Activated naive CD4-positive, alpha-beta T cell treated with anti-CD3 and anti-CD28 coated beads, Interleukin-2, amount 50 U/mL, for 72 hours (primary cell): Measurements from ENCODE around the gene PRH1. TPM values are rescaled to one million over a fixed set of nuclear protein-coding genes. Genes with fewer than 3 reads are reported as not detected.

ENCODE experiments used
- ATAC-seq, 2 donors: fragments of 150-1000 bp; cut with Tn5 transposase; 2 replicates each; pipeline ENCODE4 v1.10.0; 2021; ENCODE audit warnings: mild to moderate bottlenecking in 2 of 2, moderate library complexity in 2 of 2
- DNase-seq, 2 donors: peaks; one replicate each; pipeline ENCODE4 v3.0.0; 2021 to 2022; ENCODE audit warnings: low spot score in 2 of 2
- H3K27ac Mint-ChIP-seq, 2 donors: one replicate each; pipeline ENCODE4 v1.8.0; 2022; ENCODE audit warnings: mild to moderate bottlenecking in 2 of 2, mixed read lengths in 2 of 2
- H3K36me3 Mint-ChIP-seq, 2 donors: one replicate each; pipeline ENCODE4 v1.8.0; 2022; ENCODE audit warnings: mixed read lengths in 2 of 2
- H3K9me3 Mint-ChIP-seq, 2 donors: one replicate each; pipeline ENCODE4 v1.8.0; 2022; ENCODE audit warnings: mixed read lengths in 2 of 2
- total RNA-seq, 2 donors: library from RNA; stranded (reverse); gene quantifications; one replicate each; pipeline ENCODE4 v1.2.3, GENCODE V29; 2022

Gene PRH1
- total RNA-seq, 2 donors from 2014 or later, result 7.8 to 25.1 TPM

DNA sequence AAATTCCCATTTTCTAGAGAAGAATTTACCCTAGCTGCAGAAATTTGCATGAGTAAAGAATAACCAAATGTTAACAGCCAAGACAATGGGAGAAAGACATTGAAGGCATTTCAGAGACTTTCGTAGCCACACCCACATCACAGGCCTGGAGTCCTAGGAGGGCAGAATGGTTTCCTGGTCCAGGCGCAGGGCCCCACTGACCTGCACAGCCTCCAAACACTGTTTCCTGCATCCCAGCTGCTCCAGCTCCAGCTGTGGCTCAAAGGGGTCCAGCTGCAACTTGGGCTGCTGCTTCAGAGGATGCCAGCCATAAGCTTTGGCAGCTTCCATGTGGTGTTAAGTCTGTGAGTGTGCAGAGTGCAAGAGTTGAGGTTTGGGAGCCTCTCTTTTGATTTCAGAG, 28.2 kb downstream of the PRH1 start:
- H3K36me3 Mint-ChIP-seq, result peaks cover 37 to 53% of the 10 kb centered on the region in 2 donors

DNA sequence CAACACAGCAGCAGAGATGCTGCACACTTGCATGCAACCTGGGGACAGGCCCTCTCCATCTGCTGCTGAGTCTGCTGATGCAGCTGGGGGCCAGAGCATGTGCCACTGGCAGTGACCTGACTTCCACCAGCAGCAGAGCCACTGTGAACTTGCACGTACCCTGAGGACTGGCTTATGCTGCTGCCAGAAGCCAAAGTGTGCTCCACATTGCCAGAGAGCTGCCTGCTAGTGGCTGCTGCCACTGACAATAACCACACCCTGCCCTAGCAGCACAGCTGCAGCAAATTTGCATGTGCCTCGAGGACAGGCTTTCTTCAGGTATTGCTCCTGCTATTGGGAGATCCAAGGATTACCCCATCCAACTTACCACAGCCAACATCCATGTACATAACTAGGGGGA, 30.3 kb downstream of the PRH1 start:
- H3K27ac Mint-ChIP-seq, result no peak overlapping the region
- H3K36me3 Mint-ChIP-seq, result peaks cover 35% of the 10 kb centered on the region in 2 donors
- H3K9me3 Mint-ChIP-seq, result peaks cover 20 to 28% of the 10 kb centered on the region in 2 donors
- ATAC-seq (no peak), DNase-seq (no peak)

More for the DNA sequence above, 28.2 kb downstream of the PRH1 start:
- peaks cover 22 to 43% of the 10 kb centered on the region in 2 donors for H3K9me3 Mint-ChIP-seq
- H3K27ac Mint-ChIP-seq, result no peak overlapping the region
- ATAC-seq, result no peak
- DNase-seq, result no peak

DNA sequence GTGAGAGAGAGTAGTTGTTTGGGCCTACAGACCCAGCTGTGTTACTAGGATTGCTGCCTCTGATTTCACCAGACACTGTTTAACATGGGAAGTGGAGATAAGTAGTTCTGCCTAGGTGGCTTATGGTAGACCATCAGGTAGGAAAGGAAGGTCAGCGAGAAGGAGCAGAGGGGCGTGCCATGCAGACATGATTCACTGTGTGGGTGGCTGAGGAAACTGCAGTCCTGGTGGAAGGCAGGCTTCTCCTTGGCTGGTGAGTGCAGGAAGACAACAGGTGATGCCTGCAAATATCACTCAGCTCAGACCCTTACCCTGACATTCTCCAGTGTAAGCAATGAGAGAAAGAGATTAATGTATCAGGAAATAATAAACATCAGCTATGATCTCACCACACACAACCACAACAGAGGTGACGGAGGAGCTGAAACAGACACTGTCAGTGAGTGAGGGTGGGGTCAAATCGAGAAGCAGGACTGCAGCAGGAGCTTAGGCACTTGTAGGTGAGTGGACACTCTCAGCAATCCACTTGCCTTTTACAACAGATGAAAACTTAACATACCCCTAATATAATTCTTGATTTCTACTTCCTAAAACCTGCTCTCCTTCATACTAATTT, 32.7 kb downstream of the PRH1 start:
- ATAC-seq (no peak), DNase-seq (no peak)
- H3K27ac Mint-ChIP-seq, result no peak overlapping the region
- H3K9me3 Mint-ChIP-seq, result peaks cover 5 to 6% of the 10 kb centered on the region in 2 donors
- H3K36me3 Mint-ChIP-seq, result peaks cover 11 to 18% of the 10 kb centered on the region in 2 donors

DNA sequence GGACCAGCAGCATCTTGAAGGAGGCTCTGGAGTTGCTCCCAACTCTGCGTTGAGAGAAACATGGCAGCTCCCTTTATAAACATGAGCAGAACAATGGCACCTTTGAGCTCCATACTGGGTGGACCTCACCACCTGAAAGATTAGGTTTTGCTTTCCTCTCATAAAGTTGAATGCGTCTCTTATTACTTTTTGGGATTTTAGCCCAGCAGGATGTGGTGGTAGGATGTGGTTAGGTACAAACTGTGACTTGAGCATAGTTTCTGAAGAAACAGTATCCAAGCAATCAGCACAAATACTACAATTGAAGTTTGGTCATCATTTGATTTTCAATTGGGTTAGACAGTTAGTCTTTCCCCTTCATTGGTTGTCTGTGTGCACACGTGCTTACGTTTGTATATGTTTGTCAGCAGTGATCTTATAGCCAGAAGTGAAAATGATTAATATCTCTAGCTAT, 34.6 kb downstream of the PRH1 start, which contains the start of gene PRR4:
PRR4 (minus strand) TSS at position 51 of the 454 bp plus-strand sequence; CDS start at position 13, 38 bp downstream.
- Mint-ChIP-seq H3K9me3 (peaks cover 0 to 5% of the 10 kb centered on the region in 2 donors), H3K27ac (no peak within 1 kb of the TSS), H3K36me3 (peaks cover 0 to 7% of the 10 kb centered on the region in 2 donors)
- DNase-seq (no peak), ATAC-seq (peak; percentile 31 to 37)

DNA sequence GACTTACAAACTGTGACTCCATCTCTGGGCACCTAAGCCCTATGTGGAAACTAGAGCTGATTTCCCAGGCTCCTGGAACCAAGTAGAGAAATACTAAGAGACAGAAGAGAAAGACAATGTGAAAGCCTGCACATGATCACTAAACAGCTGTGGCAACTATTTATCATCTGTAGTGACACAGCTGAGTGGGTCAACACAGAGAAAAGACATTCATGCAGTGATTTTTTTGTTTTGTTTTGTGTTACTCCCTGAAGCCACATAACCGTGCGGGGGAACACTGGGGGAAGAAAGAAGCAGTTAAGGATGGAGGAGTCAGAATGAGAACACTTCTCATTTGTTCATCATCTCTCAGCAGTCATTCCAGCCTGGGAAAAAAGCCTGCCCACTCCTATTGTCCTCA, 36.3 kb downstream of the PRH1 start:
- H3K9me3 Mint-ChIP-seq, result peaks cover 0 to 5% of the 10 kb centered on the region in 2 donors
- H3K36me3 Mint-ChIP-seq, result peaks cover 0 to 7% of the 10 kb centered on the region in 2 donors
- ATAC-seq, result no peak
- no peak overlapping the region for H3K27ac Mint-ChIP-seq
- no peak for DNase-seq

DNA sequence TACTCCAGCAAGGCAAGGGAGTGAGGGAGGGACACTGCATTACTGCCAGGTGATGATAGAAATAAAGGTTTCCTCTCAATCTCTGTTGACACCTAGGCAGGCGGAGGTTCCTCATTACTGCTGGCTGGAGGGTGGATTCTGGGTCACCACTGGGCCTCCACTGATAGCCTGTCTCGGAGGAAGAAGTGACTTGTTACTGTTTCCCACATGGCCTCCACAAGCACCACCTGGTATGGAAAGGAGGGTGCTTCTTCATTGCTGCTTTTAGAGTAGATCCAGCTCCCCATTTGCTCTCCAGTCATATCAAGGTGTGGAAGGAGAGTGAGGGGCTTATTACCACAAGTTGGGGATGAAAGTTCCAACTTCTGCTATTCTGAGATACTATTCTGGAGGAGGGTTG, 41.2 kb downstream of the PRH1 start:
- Mint-ChIP-seq H3K36me3 (peaks cover 0 to 7% of the 10 kb centered on the region in 2 donors), H3K27ac (no peak overlapping the region), H3K9me3 (peaks cover 0 to 4% of the 10 kb centered on the region in 2 donors)
- no peak for ATAC-seq
- no peak for DNase-seq

DNA sequence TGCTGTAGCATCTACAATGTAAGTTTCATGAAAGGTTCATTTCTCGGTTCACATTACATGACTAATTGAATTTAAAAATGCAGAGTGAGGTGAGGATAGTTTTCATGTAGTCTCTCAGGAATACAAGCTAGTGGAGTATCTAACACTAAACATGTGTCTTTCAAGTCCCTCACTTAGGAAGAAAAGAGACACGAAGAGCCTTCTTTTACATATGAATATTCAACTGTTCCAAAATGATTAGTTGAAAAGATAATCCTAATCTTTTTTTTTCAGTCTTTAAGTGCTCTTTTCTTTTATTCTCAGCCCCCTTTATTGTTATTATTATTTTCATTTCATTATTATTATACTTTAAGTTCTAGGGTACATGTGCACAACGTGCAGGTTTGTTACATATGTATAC, 45.6 kb downstream of the PRH1 start:
- DNase-seq (no peak), ATAC-seq (no peak)
- H3K36me3 Mint-ChIP-seq, result no peaks in the 10 kb centered on the region
- peaks cover 4 to 6% of the 10 kb centered on the region in 2 donors for H3K9me3 Mint-ChIP-seq
- H3K27ac Mint-ChIP-seq, result no peak overlapping the region

Other genes with a start within 250 kb of the PRH1 start
- gene STYK1, start 210.2 kb downstream of the PRH1 start, total RNA-seq, result under 1 TPM in 1 of 2 donors, not detected in 1; 0.74 TPM
- 100 to 1,000 TPM in 1 of 2 donors, 10 to 100 TPM in 1; 44.9 to 156 TPM for gene YBX3, start 160.9 kb downstream of the PRH1 start, total RNA-seq
- gene TAS2R7, start 81.6 kb downstream of the PRH1 start, total RNA-seq, result not detected
- not detected for gene TAS2R8, start 77.0 kb downstream of the PRH1 start, total RNA-seq
- gene TAS2R9, start 74.1 kb downstream of the PRH1 start, total RNA-seq, result not detected
- not detected for gene TAS2R10, start 57.9 kb downstream of the PRH1 start, total RNA-seq
- 1 to 10 TPM in 1 of 2 donors, under 1 TPM in 1; 0.48 to 2.4 TPM for gene PRR4, start 34.8 kb downstream of the PRH1 start, total RNA-seq
- gene TAS2R13, start 25.3 kb upstream of the PRH1 start, total RNA-seq, result 1 to 10 TPM in 1 of 2 donors, under 1 TPM in 1; 0.23 to 1.3 TPM
- not detected for gene PRH2, start 45.0 kb upstream of the PRH1 start, total RNA-seq
- gene TAS2R14, start 55.0 kb upstream of the PRH1 start, total RNA-seq, result 1 to 10 TPM; 1.0 to 3.0 TPM
- 1 to 10 TPM in 1 of 2 donors, under 1 TPM in 1; 0.55 to 1.3 TPM for gene TAS2R50, start 102.7 kb upstream of the PRH1 start, total RNA-seq
- gene TAS2R20, start 114.0 kb upstream of the PRH1 start, total RNA-seq, result 1 to 10 TPM; 1.5 to 3.7 TPM
- 1 to 10 TPM; 3.2 to 4.7 TPM for gene TAS2R19, start 138.4 kb upstream of the PRH1 start, total RNA-seq
- 1 to 10 TPM; 4.3 to 4.4 TPM for gene TAS2R31, start 147.2 kb upstream of the PRH1 start, total RNA-seq
- 1 to 10 TPM; 1.5 to 2.4 TPM for gene TAS2R46, start 178.0 kb upstream of the PRH1 start, total RNA-seq
- 1 to 10 TPM in 1 of 2 donors, under 1 TPM in 1; 0.30 to 2.7 TPM for gene TAS2R43, start 208.1 kb upstream of the PRH1 start, total RNA-seq